ENCODE measurements around the gene AAK1.

The AAK1 gene

DNA sequence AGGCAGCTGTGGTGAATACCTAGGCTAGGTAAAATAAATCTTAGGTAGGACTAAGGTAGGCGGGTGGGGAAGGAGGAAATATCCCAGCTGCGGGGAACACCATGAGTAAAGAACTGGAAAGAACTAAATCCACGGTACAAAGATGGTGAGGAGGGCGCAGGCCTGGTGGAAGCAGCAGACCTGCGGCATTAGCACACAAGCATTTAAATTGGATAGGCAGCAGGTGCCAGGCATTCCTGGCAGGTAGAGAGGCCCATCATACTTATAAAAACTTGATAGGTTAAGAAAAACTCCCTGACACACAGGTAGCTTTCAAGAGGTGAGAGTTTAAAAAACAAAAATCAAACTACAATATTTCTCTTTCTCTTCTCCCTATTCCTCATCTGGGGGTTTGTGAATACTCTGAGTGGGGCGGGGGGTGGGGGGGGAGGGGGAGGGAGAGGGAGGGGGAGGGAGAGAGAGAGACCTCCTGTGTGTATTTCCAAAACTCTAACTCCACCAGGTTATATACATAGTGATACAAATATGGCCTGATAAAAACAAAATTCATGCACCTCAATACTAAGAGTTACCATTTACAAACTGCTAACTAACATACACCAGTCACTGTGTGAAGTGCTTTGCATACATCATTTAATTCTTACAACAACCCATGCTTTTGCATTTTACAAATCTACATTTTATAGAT, 13.5 kb downstream of the AAK1 start:
- DNase-seq, result no peak
- TF ChIP-seq, protein P1, sequence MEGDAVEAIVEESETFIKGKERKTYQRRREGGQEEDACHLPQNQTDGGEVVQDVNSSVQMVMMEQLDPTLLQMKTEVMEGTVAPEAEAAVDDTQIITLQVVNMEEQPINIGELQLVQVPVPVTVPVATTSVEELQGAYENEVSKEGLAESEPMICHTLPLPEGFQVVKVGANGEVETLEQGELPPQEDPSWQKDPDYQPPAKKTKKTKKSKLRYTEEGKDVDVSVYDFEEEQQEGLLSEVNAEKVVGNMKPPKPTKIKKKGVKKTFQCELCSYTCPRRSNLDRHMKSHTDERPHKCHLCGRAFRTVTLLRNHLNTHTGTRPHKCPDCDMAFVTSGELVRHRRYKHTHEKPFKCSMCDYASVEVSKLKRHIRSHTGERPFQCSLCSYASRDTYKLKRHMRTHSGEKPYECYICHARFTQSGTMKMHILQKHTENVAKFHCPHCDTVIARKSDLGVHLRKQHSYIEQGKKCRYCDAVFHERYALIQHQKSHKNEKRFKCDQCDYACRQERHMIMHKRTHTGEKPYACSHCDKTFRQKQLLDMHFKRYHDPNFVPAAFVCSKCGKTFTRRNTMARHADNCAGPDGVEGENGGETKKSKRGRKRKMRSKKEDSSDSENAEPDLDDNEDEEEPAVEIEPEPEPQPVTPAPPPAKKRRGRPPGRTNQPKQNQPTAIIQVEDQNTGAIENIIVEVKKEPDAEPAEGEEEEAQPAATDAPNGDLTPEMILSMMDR (IDR thresholded peaks at IDR 0.05; ENCODE audit: low read depth, low read length, missing control alignments), result no peak
- no peak overlapping the region for H3K4me3 ChIP-seq (ENCODE audit: low read depth, low read length)
- H3K27me3 ChIP-seq (replicated peaks), result no peaks in the 10 kb centered on the region
- in situ Hi-C loops (cut with HindIII; ENCODE audit: low pct_ligation_motif_present, low sequenced_read_pairs), result no loop called here
- H3K27ac ChIP-seq, result no peak overlapping the region
- H3K36me3 ChIP-seq (replicated peaks), result no peaks in the 10 kb centered on the region

DNA sequence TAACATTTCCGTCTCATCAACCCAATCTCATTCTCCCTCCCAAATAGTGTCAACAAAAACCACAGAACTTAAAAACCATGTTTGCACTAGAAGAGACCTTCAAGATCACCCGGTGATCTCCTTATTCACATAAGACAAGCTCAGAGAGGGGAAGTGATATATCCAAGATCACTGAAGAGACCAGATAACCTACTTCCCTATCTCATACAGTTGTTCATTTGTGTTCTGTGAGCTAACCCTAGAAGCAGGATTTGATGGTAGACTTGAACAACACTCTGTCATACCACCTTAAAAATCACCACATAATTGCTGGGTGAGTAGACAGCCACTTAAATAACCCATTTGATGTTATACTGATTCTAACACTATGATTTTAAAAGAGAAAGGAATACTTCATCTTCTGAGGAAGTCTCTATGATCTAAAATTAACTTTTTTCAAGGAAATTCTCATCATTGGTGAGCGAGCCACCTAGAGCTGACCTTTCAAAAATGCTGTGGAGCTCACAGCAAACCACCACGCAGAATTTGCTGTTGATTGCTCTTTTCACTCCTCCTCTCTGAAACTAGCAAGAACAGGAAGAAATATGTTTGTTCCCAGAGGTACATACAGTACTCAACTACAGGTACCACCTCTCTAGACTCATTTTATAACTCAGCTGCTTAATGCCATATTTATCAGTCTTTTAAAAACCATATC, 15.1 kb downstream of the AAK1 start:
- H3K4me3 ChIP-seq (ENCODE audit: low read depth, low read length), result no peak overlapping the region
- in situ Hi-C loops (cut with HindIII; ENCODE audit: low pct_ligation_motif_present, low sequenced_read_pairs), result no loop called here
- DNase-seq, result no peak

DNA sequence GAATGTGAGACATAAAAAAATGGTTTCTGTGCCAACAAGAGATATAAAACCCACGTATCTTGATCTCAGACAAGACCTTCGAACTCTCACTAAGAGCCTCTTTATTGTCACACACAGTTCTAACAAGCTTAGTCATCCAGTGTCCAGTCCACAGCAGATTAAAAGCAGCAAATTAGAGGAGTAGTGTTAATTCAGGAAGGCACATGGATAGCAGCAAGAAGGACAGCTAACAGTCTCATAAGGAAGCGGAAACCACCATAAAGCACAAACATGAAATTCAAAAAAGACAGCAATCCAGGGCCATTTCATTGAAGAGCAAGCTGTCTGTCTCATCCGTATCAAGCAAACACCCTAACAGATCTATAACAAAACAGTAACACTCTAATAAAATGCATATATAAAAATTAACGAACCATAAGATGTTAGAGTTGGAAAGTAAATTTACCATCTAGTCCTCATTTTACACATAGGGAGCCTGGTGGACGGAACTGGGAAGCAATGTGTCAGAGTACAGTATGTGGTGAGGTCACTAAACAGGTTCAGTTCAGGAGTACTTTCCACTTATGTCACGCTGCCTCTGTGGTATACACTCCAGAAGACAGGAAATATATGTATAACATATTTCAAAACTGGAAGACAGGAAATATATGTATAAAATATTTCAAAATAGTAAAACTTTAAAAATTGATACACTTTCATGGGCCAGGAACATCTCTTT, 18.3 kb downstream of the AAK1 start:
- peak; percentile 20 for DNase-seq
- no peak overlapping the region for H3K4me3 ChIP-seq (ENCODE audit: low read depth, low read length)
- no peak overlapping the region for H3K27ac ChIP-seq
- TF ChIP-seq, protein P1 (IDR thresholded peaks at IDR 0.05; ENCODE audit: low read depth, low read length, missing control alignments), result peak; percentile 20
- no peaks in the 10 kb centered on the region for H3K27me3 ChIP-seq (replicated peaks)
- no peaks in the 10 kb centered on the region for H3K36me3 ChIP-seq (replicated peaks)
- in situ Hi-C loops (cut with HindIII; ENCODE audit: low pct_ligation_motif_present, low sequenced_read_pairs), result no loop called here

More for the DNA sequence above, 15.1 kb downstream of the AAK1 start:
- TF ChIP-seq, protein P1 (IDR thresholded peaks at IDR 0.05; ENCODE audit: low read depth, low read length, missing control alignments), result no peak
- Histone ChIP-seq H3K36me3 (replicated peaks) (no peaks in the 10 kb centered on the region), H3K27ac (no peak overlapping the region), H3K27me3 (replicated peaks) (no peaks in the 10 kb centered on the region)

DNA sequence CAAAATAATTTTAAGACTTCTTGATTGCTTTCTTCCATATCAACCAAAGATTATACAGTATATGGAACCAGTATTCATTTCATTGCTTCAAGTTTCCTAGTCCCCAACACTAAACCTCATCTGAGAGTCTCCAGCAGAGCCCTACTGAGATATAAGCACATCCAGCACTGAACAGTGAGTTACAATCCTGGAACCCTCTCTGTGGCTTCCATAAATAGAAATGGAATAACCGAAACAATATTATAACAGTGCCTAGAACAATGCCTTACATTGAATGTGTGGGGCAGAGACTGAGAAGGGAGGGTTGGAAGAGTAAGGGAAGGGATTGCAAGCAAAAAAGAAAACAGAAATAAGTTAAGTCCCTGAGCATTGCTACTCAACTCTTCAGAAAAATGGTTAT, 18.9 kb downstream of the AAK1 start:
- H3K4me3 ChIP-seq (ENCODE audit: low read depth, low read length), result no peak overlapping the region
- TF ChIP-seq, protein P1 (IDR thresholded peaks at IDR 0.05; ENCODE audit: low read depth, low read length, missing control alignments), result no peak

DNA sequence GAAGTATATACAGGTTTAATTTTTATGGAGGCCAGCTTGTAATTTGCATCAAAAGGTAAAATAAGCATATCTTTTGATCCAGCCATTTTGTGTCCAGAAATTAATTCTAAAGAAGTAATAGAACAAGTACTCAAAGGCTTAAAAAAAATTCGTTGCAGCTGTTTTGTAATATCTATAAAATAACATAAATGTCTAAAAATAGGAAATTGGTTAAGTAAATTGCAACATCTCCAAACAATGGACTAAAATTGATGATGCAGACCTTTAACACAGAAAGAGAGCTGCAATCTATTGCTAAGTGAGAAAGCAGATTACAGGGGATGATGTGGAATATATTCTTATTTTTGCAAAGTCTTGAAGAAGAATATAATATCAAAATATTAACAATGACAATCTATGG, 19.4 kb downstream of the AAK1 start:
- in situ Hi-C loops (cut with HindIII; ENCODE audit: low pct_ligation_motif_present, low sequenced_read_pairs), result no loop called here
- Histone ChIP-seq H3K27ac (no peak overlapping the region), H3K36me3 (replicated peaks) (no peaks in the 10 kb centered on the region), H3K4me3 (ENCODE audit: low read depth, low read length) (no peak overlapping the region), H3K27me3 (replicated peaks) (no peaks in the 10 kb centered on the region)
- TF ChIP-seq, protein P1 (IDR thresholded peaks at IDR 0.05; ENCODE audit: low read depth, low read length, missing control alignments), result no peak
- DNase-seq, result no peak

More for the DNA sequence above, 18.9 kb downstream of the AAK1 start:
- no peak for DNase-seq
- in situ Hi-C loops (cut with HindIII; ENCODE audit: low pct_ligation_motif_present, low sequenced_read_pairs), result no loop called here
- Histone ChIP-seq H3K27ac (no peak overlapping the region), H3K36me3 (replicated peaks) (no peaks in the 10 kb centered on the region), H3K27me3 (replicated peaks) (no peaks in the 10 kb centered on the region)
